NT2/D1 (cell line): ENCODE data around the gene CD9.

Source experiments
- SUZ12 ChIP-seq: IDR thresholded peaks from 2 replicates; pipeline ENCODE4 v1.6.1; 2011; ENCODE audit not compliant: insufficient read length, insufficient read depth; ENCODE audit errors: extremely low read depth
- YY1 ChIP-seq: IDR thresholded peaks from 2 replicates; pipeline ENCODE4 v1.6.1; 2011; ENCODE audit not compliant: insufficient read length, insufficient read depth
- ZNF274 ChIP-seq: IDR thresholded peaks from 2 replicates; pipeline ENCODE4 v1.6.1; 2011; ENCODE audit warnings: mild to moderate bottlenecking, low read depth, low read length

- TF ChIP-seq ZNF274, result no peak
- TF ChIP-seq YY1, result no peak
- no peak for TF ChIP-seq SUZ12
Measured at GRCh38 chr12:6201826-6202225, 1.6 kb downstream of the CD9 start.
